COR-L47 (cell line): ENCODE measurements around the gene NUP93.
A peak's percentile ranks its signal among the peaks of the same experiment; 100 is the strongest.

Source experiments
- DNase-seq: peaks from one replicate; lab custom pipeline; 2025; lab: John Stamatoyannopoulos, UW

NUP93 gene

DNA sequence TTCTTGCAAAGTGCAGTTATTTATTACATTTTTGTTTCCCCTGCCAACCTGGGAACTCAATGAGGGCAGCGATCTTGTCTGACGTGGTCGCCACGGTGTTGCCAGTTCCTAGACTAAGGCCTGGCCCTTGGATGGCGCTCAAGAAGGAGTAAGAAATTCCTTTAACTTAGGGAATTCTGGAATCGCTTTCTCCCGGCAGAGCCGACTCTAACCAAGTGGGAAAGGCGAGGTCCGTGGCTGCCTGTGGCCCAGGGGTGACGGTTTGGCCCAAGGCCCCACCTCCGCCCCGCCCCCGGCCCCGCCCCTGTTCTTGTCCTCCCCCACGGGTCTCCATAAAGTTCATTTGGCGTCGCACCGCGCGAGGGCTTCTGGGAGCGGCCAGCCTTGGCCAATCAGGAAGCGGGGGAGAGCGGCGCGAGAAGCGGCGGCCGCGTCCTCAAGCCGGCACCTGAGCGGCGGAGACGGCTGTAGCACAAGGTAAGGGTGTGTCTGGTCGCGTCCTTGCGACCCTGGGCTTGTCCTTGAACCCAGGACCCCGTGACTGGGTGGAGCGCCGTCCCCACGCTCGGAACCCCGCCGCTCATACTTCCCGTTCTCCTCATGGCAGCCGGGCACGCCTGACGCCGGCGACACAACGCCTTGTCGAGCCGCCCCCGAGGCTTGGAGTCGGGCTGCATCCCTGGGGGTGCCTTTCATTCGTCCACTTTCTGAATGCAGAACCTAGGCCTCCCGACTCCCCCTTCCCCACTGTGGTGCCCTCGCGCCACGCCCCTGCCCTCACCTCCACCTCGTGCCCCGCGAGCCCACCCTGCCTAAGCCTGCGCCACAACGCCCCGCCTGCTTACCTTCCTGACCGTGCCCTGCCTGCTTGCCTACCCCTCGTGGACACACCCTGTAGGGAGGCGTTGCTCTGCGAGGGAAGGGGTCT, at the start of gene NUP93:
NUP93 (plus strand) TSS at position 395 of the 928 bp plus-strand sequence. CDS start 18,119 bp downstream, outside the sequence.
- peak; percentile 90 for DNase-seq

DNA sequence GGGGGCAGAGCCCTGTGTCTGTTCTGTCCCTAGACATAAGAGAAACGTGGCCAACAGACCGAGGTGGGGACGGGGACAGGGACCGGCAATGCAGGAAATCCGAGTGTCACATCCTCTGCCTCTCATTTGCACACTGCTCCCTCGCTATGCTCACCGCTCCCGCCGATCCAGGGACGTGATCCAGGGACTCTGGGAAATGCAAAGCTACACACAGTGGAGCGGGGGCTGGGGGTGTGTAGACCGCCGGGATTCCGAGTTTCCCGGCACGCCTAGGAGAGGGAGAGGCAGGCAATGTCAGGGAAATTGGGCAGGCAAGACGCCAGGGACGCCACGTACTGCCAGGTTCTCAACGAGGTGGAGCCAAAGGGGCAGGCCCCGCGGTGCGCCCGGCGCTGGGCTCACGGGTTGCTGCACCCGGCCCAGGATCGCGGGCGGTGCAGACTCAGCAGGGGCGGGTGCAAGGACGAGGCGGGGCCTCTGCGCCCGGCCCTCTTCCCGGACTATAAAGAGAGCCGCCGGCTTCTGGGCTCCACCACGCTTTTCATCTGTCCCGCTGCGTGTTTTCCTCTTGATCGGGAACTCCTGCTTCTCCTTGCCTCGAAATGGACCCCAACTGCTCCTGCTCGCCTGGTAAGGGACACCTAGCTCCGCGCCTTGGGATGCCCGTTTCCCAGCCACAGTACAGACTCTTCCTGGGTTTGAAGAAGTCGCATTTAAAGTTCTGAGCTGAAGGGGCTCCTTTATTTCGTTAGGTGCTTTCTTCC, 47.8 kb upstream of the NUP93 start, which contains the start of gene MT1X:
MT1X (plus strand) TSS at position 532 of the 764 bp plus-strand sequence; CDS start at position 603, 71 bp downstream.
- peak; percentile 88 for DNase-seq

DNA sequence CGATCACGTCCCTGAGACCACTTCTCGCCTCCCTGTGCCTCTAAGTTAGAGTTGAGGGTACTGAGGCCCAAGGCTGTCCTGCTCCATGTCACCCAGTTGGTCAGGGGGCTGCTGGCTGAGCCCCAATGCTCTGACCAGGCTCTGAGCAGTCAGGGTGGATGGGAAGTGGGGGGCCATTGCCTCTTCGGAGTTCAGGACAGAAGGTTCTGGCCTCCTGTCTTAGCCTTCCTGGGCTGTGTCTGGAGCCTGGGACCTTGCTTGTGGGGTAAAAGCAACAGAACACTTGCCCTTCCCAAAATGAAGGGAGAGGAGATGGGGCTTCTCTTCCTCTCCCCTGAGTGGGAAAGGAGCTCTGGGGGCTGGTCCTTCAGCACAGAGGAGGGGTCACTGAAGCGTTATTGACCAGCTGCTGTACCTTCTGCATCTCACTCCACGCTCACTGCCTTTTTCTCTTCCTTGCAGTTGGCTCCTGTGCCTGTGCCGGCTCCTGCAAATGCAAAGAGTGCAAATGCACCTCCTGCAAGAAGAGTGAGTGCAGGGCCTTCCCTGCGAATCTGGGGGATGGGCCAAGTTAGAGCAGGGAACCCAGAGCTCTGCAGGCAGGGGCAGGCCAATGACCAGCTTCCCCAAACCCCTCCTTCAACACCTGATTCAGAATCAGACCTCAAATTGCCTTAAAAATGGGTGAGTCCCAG, 47.1 kb upstream of the NUP93 start:
- DNase-seq: no peak

DNA sequence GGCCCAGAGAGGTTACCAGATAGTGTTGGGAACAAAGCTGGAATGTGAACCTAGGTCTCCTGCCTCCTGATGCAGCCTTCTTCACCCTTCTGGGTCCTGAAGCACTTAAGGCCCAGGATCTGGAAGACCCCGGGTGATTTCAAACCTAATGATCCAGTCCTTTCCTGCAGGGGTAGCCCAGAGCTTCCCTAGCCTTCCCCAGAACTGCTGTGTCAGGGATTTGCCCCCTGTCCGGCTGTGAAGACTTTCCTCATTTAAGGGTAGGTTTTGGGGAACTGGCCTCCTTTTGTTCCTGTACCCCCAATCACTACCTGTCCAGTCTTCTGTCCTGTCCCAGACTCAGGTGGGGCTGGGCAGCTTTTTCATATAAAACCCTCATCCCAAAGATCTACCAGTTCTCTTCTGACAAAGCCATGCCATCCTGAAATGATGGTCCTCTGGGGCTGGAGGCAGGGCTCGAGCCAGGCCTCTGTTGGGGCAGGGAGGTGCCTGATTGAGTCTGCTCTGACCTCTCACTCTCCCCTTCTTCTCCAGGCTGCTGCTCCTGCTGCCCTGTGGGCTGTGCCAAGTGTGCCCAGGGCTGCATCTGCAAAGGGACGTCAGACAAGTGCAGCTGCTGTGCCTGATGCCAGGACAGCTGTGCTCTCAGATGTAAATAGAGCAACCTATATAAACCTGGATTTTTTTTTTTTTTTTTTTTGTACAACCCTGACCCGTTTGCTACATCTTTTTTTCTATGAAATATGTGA, 46.3 kb upstream of the NUP93 start:
- DNase-seq: no peak

DNA sequence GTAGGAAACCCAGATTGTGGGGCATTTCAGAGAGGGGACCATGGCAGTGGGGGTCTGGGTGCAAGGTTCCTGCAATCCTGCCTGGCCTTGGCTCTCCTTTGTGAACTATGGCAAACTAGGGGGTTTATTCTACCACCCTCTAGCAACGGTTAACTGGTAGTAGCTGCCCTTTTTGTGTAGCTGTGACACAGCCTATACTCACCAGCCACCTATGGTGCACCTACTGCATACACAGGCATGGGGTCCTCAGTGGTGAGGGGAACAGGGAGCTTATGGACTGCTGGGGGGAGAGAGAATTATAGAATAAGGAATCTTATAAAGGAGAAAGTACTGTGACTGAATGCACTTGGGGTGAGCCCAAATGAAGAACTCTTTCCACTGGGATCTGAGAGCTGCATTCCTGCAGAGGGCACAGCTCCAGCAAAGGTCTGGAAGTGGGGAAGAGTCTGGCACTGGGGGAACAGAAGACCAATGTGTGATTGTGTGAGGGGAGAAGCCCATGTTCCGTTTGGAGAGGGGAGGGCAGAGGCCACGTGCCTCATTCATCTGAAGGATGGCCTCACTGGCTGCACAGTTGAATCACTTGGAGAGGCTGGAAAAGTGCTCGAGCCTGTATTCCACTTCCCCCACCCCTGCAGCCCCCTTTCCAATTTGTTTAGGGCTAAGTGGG, 45.5 kb upstream of the NUP93 start:
- no peak for DNase-seq

DNA sequence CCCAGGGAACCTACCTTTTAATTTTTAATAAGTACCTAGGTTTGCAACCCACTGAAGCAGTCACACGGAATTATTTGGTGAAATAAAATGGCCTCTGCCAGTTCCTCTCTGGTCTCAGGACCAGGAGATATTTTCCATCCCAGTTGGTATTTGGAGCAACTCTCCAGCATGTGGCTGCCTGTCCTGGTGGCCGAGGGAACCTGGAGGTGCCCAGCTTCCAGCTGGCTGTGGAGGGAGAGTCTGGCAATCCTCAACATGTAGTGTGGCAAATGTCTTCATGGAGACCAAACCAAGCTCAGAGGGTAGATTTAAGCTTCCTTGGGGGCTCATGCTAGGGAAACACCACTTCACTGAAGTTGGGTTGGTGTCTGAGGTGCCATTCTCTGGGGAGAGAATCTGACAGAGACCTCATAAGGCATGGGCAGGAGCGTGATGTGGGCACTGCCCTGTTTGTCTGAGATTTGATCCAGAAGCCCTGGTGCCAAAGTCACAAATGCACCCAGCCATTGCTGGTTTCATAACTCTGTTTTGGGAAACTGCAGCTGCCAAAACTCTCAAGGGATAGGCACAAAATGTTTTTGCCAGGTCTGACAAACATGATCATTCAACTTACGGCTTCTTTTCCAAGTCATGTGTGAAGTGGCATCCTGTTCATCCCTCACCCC, 44.9 kb upstream of the NUP93 start:
- no peak for DNase-seq

DNA sequence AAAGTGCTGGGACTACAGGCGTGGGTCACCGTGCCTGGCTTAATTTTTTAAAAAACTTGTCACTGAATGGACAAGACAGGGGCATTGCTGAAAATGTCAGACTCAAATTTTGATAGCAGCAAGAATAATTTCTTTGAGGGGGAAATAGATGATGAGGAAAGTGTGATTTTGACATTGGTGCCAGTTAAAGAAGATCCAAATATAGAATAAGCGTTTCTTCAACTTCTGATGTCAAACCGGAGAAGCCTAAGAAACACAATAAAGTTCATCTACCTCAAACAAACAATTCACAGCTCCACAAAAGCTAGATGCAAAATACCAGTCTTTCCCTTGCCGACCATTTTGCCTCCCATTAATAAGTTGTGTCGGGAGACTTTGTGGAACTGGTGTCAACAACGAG, 43.2 kb upstream of the NUP93 start:
- no peak for DNase-seq

DNA sequence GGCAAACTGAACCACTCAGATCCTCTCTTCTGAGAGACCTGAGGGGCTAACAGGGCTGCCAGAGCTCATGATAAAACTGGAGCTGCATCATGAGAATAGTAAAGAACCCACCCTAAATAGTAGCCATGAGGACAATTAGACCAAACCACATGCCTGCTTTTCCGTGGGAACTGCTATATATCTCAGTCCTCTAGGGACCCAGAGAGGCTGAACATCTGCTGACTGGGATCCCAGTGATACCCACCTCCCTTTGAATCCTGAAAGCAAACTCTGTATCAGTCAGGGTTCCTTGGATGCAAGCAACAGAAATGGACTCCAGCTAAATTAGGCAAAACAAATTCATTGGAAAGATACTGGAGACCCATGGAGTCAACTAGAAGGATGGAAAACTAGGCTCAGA, 41.2 kb upstream of the NUP93 start:
- no peak for DNase-seq

DNA sequence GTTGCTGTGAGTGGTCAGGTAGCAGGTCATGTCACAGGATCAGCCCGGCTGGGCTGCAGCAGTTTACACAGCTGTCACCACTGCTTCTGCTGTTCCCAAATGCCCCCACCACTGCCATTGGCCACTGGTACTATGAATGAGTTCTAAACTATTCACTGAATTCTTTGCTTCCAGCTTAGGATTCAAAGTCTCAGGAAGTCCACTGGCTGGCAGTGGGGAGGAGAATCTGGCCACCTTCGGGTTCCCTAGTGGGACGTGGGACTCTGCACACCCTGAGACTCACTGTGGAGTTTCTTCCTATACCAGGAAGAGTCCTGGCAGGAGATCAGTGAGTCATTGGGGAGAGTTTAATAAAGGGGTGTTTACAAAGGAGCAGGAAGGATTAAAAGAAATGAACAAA, 40.8 kb upstream of the NUP93 start:
- DNase-seq: no peak

DNA sequence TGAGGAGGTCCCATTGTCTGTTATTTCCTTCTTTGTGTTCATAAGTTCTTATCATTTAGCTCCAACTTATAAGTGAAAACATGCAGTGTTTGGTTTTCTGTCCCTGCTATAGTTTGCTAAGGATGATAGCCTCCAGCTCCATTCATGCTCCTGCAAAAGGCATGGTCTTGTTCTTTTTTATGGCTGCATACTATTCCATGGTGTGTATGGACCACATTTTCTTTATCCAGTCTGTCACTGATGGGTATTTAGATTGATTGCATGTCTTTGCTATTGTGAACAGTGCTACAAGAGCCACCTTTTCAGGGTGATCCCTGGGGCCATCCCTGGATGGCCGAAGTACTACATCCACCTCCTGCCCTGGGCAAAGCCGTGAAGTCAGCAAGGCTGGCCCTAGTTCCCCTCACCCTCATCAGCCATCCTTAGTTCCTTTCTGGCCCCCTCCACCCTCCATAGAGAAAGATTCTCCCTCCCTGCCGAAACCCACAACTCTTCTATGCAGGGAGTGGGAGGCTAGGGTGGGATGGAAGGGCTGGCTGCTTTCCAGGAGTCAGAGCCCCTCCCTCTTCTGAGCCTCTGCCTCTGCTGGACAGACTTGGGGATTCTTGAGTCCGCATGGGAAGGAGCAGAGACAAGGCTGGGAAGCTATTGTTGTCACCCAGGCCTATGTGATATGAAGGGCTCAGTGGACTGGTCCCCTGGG, 39.4 kb upstream of the NUP93 start:
- DNase-seq: no peak

DNA sequence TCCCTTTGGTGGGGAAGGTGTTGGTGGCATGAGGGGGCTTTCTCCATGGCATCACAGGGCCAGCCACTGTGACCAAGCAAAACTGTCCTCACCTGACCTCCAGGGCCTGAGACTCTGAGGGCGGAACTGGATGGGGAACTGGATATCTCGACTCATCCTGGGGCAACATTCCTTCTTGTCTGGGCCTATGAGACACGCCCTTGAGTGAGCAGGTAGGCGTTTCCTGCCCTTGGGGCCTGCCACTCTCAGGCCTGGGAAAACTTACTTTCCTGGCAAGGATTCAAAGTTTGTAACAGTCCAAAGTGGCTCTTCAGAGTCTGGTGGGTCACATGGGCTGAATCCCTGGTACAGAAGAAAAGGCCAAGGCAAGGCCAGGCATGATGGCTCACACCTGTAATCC, 38.0 kb upstream of the NUP93 start:
- no peak for DNase-seq

DNA sequence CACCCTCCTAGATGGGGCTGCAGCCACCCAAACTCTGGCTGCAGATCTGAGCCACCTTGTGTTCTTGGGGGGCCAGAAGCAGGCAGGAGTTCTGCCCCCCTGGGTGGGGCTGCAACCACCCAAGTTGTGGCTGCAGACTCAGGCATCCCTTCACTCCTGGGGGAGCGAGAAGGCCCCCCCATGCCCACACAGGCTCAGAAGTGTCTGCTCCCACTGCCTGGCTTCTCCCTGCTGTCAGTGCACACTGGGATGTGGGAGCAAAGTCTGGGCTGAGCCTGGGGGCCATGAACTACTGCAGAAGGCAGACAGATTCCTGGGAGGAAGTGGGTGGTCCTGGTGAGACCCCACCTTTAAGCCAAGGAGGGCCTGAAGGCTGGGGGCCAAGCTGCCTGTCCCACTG, 34.7 kb upstream of the NUP93 start:
- no peak for DNase-seq

DNA sequence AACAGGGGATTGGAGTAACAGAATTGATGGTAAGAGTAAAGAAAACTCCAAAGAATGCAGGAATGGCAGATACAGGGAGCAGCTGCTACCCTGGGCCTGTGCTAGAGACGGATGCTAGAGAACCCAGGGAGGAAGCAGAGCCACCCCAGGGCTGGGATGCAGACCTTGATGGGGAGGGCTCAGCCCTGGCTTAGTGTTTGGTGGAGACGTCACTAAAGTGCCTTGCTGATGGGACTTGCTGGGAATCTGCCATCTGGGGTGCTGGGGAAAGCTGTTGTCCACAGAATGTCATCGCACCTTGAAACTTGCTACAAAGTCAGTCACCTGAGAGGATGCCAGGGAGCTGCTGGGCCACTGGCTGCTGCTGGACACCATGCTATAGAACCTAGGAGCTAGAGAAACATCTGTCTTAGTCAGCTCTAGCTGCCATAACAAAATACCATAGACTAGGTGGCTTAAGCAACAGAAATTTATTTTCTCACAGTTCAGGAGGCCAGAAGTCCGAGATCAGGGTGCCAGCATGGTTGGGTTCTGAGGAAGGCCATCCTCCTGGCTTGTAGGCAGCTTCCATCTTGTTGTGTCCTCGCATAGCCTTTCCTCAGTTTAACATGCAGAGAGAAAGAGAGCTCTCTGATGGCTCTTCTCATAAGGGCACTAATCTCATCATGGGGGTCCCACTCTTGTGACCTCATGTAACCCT, 32.3 kb upstream of the NUP93 start:
- no peak for DNase-seq

DNA sequence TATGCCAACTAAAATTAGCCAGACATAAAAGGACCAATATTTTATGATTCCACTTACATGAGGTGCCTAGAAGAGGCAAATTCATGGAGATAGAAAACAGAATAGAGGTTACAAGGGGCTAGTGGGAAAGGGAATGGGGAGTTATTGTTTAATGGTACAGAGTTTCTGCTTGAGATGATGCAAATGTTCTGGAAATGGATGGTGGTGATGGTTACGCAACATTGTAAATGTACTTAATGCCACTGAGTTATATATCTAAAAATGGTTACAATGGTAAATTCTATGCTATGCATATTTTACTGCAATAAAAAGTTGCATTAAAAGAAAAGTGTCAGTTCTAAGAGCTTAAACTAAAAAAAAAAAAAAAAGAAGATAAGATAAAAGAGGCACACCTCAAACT, 29.7 kb upstream of the NUP93 start:
- no peak for DNase-seq

DNA sequence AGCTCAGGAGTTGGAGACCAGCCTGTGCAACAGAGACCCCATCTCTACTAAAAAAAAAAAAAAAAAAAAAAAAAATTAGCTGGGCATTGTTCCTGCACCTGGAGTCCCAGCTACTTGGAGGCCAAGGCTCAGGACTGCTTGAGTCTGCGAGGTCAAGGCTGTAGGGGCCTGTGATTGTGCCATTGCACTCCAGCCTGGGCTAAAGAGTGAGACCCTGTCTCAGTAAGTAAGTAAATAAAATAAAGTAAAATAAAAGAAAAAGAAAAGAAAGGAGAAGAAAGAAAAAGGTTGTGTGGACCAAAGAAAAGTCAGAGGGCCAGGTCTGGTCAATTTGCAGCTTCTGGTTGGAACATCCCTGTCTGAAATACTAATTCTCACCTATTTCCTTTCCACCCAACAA, 29.3 kb upstream of the NUP93 start:
- no peak for DNase-seq

DNA sequence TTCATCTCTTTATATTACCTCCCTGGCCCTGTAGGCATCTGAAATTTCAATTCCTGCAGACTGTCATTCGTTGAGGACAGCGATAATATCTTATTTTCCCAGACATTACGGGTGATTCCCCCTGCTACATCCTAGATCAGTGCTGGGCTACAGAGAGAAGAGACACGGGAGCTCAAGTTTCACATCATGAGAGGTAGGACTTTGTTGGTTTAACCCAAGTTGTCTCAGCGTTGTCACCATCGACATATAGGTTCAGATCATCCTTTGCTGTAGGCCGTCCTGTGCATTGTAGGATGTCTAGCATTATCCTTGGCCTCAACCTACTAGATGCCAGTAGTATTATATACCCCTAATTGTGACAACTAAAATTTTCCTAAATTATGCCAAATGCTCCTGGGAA, 28.4 kb upstream of the NUP93 start:
- DNase-seq: no peak

DNA sequence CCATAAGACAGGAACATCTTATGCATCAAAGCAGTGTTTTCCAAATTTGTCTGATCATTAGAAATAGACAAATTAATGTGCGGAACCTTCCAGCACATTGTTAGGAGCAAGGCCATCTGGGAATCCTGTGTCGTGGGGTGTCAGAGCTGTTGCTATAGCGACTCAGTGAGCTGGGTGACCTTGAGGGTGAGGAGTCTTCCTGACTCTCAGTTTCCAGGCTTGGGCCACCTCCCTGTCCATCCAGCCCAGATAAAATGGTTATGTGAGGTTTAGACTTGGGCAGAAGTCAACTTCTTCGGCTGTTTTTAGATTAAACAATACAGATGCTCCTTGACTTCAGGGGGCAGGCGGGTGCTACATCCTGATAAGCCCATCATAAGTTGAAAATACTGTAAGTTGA, 27.1 kb upstream of the NUP93 start:
- DNase-seq: no peak

DNA sequence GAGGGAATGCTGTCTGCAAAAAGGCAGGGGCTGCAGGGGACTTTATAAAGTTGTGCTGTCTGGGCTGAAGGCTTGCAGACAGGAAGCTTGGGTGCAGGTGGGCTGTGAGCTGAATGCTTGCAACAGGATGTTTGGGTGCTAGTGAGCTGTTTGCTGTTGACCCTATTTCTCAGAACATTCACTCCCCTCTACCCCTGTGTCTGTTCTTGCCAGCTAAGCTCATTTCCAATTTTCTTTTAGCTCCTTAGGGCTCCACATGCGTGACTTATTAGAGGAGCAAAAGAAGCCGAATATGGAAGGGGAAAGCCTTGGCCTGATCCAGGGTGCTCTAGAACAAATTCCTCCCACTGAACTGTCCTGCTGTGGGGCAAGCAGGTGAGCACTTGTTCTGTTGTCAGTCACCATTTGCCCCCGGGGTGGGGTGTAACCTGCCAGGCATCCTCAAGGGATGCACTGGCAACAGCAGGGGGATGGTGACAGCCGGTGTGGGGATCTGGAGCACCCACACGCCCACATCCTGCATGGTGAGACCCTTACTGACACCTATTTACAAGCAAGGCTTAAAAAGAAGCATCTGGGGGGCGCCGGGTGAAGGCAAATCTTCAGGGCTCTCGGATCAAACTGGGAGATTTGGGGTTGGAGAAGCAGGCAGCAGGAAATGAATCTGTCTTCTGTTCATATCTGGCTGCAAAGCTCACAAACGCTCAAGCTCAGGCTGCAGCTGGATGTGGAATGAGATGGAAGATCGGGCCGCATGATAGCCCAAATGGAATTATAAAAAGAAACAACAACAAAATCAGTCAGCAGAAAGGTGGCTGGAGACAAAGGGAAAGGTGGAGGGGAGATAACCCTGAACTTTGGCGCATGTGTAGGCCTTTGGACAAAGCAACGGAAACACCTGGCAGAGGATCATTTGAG, 21.1 kb upstream of the NUP93 start:
- no peak for DNase-seq
